Measurements from ENCODE around the gene MDC1. TPM values are rescaled to one million over a fixed set of nuclear protein-coding genes. Genes with fewer than 3 reads are reported as not detected.

The MDC1 gene
- total RNA-seq, 2 donors from 2014 or later, result 37.4 to 46.5 TPM

GRCh38 chr6:30656513-30656912 lies 60.6 kb downstream of the MDC1 start:
- H3K36me3 Mint-ChIP-seq (ENCODE audit: low read depth), result peaks cover 10% of the 10 kb centered on the region

DNA sequence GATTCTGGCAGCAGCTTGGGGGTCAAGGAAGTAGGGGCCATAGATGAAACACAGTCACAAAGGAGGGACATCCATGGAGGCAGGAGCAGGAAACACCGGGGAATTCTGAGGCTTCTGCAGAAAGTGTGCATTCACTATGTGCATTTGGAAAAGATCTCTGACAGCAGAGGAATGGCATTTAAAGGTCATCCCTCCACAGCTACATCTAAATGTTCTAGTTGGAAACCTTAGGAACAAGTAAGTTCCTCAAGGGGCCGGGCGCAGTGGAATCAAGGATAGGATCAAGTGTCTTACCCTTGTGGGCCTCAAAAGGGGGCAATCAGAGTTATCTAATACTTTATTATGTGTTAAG lies 61.4 kb downstream of the MDC1 start:
- Mint-ChIP-seq H3K4me1 (peaks cover 12% of the 10 kb centered on the region), H3K4me3 (no peak overlapping the region), H3K36me3 (ENCODE audit: low read depth) (peaks cover 9% of the 10 kb centered on the region), H3K27me3 (no peaks in the 10 kb centered on the region), H3K27ac (peak overlapping the region; percentile 9)
- DNase-seq, result no peak
- no peak for ATAC-seq
- no peaks in the 10 kb centered on the region for H3K9me3 ChIP-seq (ENCODE audit: control insufficient read depth, low read length, poor library complexity, severe bottlenecking)

More at GRCh38 chr6:30656513-30656912, 60.6 kb downstream of the MDC1 start:
- Mint-ChIP-seq H3K4me1 (peaks cover 12% of the 10 kb centered on the region), H3K27ac (no peak overlapping the region), H3K4me3 (no peak overlapping the region), H3K27me3 (no peaks in the 10 kb centered on the region)
- H3K9me3 ChIP-seq (ENCODE audit: control insufficient read depth, low read length, poor library complexity, severe bottlenecking), result no peaks in the 10 kb centered on the region
- DNase-seq (no peak), ATAC-seq (no peak)

DNA sequence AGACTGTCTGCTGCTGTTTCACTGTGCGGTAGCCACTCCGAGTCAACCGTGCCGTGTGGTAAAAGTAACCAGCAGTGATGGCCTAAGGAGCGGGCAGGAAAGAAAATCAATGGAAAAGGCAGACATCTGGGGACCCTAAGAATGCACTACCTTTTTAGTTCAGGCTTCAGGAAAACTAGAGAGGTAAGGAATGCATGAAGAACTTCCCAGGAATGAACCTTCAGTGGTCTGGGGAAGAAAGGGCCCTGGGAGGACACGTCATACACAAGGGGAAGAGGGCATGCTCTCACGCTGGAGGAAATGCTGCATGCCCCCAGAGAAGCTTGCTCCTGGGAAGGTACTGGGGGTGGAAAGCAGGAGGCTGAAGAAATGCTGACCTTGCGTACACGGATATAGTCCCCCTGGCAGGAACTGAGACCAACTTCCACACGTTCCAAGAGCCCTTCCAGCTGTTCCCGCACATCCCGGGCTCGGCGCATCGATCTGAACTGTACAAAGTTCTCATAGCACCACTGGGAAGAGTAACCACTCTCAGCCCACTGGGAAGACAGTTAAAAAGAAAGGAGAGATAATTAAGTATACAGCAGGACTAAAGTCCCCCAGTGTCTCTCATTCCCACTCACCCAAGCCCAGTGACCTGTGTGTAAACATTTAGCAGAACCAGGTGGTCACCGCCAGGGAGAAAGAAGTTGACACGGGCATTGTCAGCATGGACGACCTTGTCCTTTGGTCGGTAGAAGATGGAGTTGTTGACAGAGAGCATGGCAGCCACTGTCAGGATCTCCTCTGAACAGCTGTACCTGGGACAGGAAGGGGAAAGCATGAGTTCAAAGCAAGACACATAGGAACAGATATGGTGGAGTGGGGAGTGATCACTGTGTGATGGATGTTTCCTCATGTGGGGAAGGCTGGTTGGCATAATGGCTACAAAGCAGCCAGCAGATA lies 62.0 kb downstream of the MDC1 start:
- peaks cover 12% of the 10 kb centered on the region for H3K4me1 Mint-ChIP-seq
- H3K27me3 Mint-ChIP-seq, result no peaks in the 10 kb centered on the region
- peaks cover 9% of the 10 kb centered on the region for H3K36me3 Mint-ChIP-seq (ENCODE audit: low read depth)
- DNase-seq (no peak), ATAC-seq (no peak)
- H3K9me3 ChIP-seq (ENCODE audit: control insufficient read depth, low read length, poor library complexity, severe bottlenecking), result no peaks in the 10 kb centered on the region
- peak overlapping the region; percentile 9 for H3K27ac Mint-ChIP-seq
- H3K4me3 Mint-ChIP-seq, result no peak overlapping the region

GRCh38 chr6:30651143-30651542 lies 65.9 kb downstream of the MDC1 start:
- Mint-ChIP-seq H3K4me3 (peak overlapping the region; percentile 39), H3K27ac (peak overlapping the region; percentile 78), H3K36me3 (ENCODE audit: low read depth) (peaks cover 6% of the 10 kb centered on the region), H3K4me1 (peaks cover 9% of the 10 kb centered on the region), H3K27me3 (no peaks in the 10 kb centered on the region)
- no peak for DNase-seq
- ATAC-seq, result no peak
- no peaks in the 10 kb centered on the region for H3K9me3 ChIP-seq (ENCODE audit: control insufficient read depth, low read length, poor library complexity, severe bottlenecking)

Other genes starting within 250 kb of the MDC1 start
- gene HLA-E, start 227.8 kb downstream of the MDC1 start, total RNA-seq, result 1,000 to 10,000 TPM; 1,324 to 1,494 TPM
- gene GNL1, start 160.8 kb downstream of the MDC1 start, total RNA-seq, result 100 to 1,000 TPM; 178 to 211 TPM
- 10 to 100 TPM; 11.2 to 13.9 TPM for gene PRR3, start 160.0 kb downstream of the MDC1 start, total RNA-seq
- 100 to 1,000 TPM in 1 of 2 donors, 10 to 100 TPM in 1; 97.4 to 106 TPM for gene ABCF1, start 145.8 kb downstream of the MDC1 start, total RNA-seq
- gene PPP1R10, start 100.0 kb downstream of the MDC1 start, total RNA-seq, result 100 to 1,000 TPM; 114 to 123 TPM
- gene MRPS18B, start 99.4 kb downstream of the MDC1 start, total RNA-seq, result 10 to 100 TPM; 16.3 to 23.2 TPM
- gene ATAT1, start 90.4 kb downstream of the MDC1 start, total RNA-seq, result 1 to 10 TPM; 5.6 to 6.6 TPM
- 10 to 100 TPM; 32.6 to 37.0 TPM for gene C6orf136, start 70.1 kb downstream of the MDC1 start, total RNA-seq
- 10 to 100 TPM; 23.5 to 25.6 TPM for gene DHX16, start 44.3 kb downstream of the MDC1 start, total RNA-seq
- 100 to 1,000 TPM in 1 of 2 donors, 10 to 100 TPM in 1; 99.5 to 117 TPM for gene PPP1R18, start 30.6 kb downstream of the MDC1 start, total RNA-seq
- gene NRM, start 26.3 kb downstream of the MDC1 start, total RNA-seq, result 1 to 10 TPM; 4.7 to 5.6 TPM
- gene TUBB, start 3.1 kb upstream of the MDC1 start, total RNA-seq, result 100 to 1,000 TPM; 104 to 108 TPM
- 10 to 100 TPM; 25.6 to 39.0 TPM for gene FLOT1, start 25.4 kb upstream of the MDC1 start, total RNA-seq
- gene IER3, start 27.3 kb upstream of the MDC1 start, total RNA-seq, result 10 to 100 TPM in 1 of 2 donors, 1 to 10 TPM in 1; 9.6 to 11.3 TPM
- 1 to 10 TPM; 1.8 to 5.6 TPM for gene DDR1, start 167.2 kb upstream of the MDC1 start, total RNA-seq
- 10 to 100 TPM; 11.6 to 19.7 TPM for gene GTF2H4, start 190.9 kb upstream of the MDC1 start, total RNA-seq
- gene VARS2, start 197.0 kb upstream of the MDC1 start, total RNA-seq, result 10 to 100 TPM; 24.4 to 30.5 TPM
- not detected for gene SFTA2, start 214.9 kb upstream of the MDC1 start, total RNA-seq
- gene MUCL3, start 223.7 kb upstream of the MDC1 start, total RNA-seq, result not detected

Data from T-helper 17 cell (primary cell).